Mammary epithelial cell (primary cell): Measurements from ENCODE around the gene PSG7.

Experiments used
- CTCF ChIP-seq, 2 donors: IDR thresholded peaks in 1 of 2; conservative IDR thresholded peaks in 1 of 2; 2 replicates each; pipeline ENCODE4 v1.5.1; 2011 to 2012; ENCODE audit warnings: inconsistent platforms in 2 of 2, low read length in 2 of 2, mild to moderate bottlenecking in 2 of 2, control low read depth in 1 of 2, low read depth in 1 of 2; ENCODE audit not compliant: insufficient read depth in 1 of 2; ENCODE audit errors: extremely low read depth in 1 of 2
- EZH2 ChIP-seq: IDR thresholded peaks from 2 replicates; pipeline ENCODE4 v1.6.1; 2012; ENCODE audit warnings: low read length, inconsistent platforms, borderline replicate concordance

GRCh38 chr19:42985588-42985987 is 48.6 kb upstream of the PSG7 start:
- TF ChIP-seq CTCF (conservative IDR thresholded peaks at IDR 0.05 in 1 of 2, IDR thresholded peaks at IDR 0.05 in 1 of 2; ENCODE audit: extremely low read depth in 1 of 2, insufficient read depth in 1 of 2, low read depth in 1 of 2, low read length in 2 of 2) (no peak), EZH2 (no peak)
